Cardiac muscle cell (in vitro differentiated cells and primary cell): ENCODE results near the gene EFHC2. TPM values are rescaled to one million over a fixed set of nuclear protein-coding genes. Genes with fewer than 3 reads are reported as not detected.
A peak's percentile ranks its signal among the peaks of the same experiment; 100 is the strongest.

Experiments used
- DNase-seq, 2 donors: peaks; one replicate each; pipeline versions ENCODE4 v3.0.0 to v3.0.0-alpha.2; 2010 to 2017; ENCODE audit warnings: low read depth in 1 of 2, low spot score in 1 of 2
- H3K27ac ChIP-seq: fragments of 200-600 bp; sonication (generic); 2 replicates; pipeline ENCODE4 v1.5.1; 2016
- H3K27me3 ChIP-seq: fragments of 200-600 bp; sonication (generic); 2 replicates; pipeline ENCODE4 v1.6.0; 2016; ENCODE audit warnings: control low read depth
- H3K36me3 ChIP-seq: fragments of 200-600 bp; sonication (generic); 2 replicates; pipeline ENCODE4 v1.5.1; 2016; ENCODE audit warnings: control low read depth
- H3K4me1 ChIP-seq: fragments of 200-600 bp; sonication (generic); 2 replicates; pipeline ENCODE4 v1.8.1; 2017; ENCODE audit warnings: low read depth, mild to moderate bottlenecking, mixed run types
- H3K4me3 ChIP-seq: fragments of 200-600 bp; sonication (generic); 2 replicates; pipeline ENCODE4 v1.5.1; 2016; ENCODE audit warnings: mild to moderate bottlenecking
- H3K9me3 ChIP-seq: fragments of 200-600 bp; sonication (generic); 2 replicates; pipeline ENCODE4 v1.5.1; 2017; ENCODE audit warnings: low read depth, mild to moderate bottlenecking, control low read depth
- CTCF ChIP-seq: IDR thresholded peaks from 2 replicates; pipeline ENCODE4 v1.5.1; 2012; ENCODE audit warnings: low read depth, mild to moderate bottlenecking, low read length
- polyA plus RNA-seq: library from polyadenylated mRNA; unstranded; fragments of >200 nt; fragmentation: Nextera tagmentation; extraction: Ambion mirVana; gene quantifications from 2 replicates; pipeline ENCODE4 v1.2.1, GENCODE V29; 2016
- total RNA-seq: library from RNA; depleted of rRNA; stranded (reverse); fragments of >200 nt; gene quantifications from 2 replicates; pipeline ENCODE4 v1.2.3, GENCODE V29; 2016

Gene EFHC2
- total and polyA plus RNA-seq, 2 experiments from 2014 or later = 3.8 to 6.5 TPM

GRCh38 chrX:44113337-44113736 is 230.1 kb downstream of the EFHC2 start:
- no peaks in the 10 kb centered on the region for H3K27me3 ChIP-seq
- H3K4me3 ChIP-seq = no peak overlapping the region
- DNase-seq = no peak
- no peak for TF ChIP-seq CTCF
- H3K9me3 ChIP-seq = no peaks in the 10 kb centered on the region
- H3K4me1 ChIP-seq = no peaks in the 10 kb centered on the region
- H3K36me3 ChIP-seq = no peaks in the 10 kb centered on the region
- no peak overlapping the region for H3K27ac ChIP-seq

GRCh38 chrX:44106864-44107263 is 236.6 kb downstream of the EFHC2 start:
- H3K9me3 ChIP-seq = no peaks in the 10 kb centered on the region
- no peaks in the 10 kb centered on the region for H3K36me3 ChIP-seq
- H3K4me1 ChIP-seq = no peaks in the 10 kb centered on the region
- no peak overlapping the region for H3K4me3 ChIP-seq
- TF ChIP-seq CTCF = no peak
- no peak for DNase-seq
- H3K27ac ChIP-seq = no peak overlapping the region
- no peaks in the 10 kb centered on the region for H3K27me3 ChIP-seq

DNA sequence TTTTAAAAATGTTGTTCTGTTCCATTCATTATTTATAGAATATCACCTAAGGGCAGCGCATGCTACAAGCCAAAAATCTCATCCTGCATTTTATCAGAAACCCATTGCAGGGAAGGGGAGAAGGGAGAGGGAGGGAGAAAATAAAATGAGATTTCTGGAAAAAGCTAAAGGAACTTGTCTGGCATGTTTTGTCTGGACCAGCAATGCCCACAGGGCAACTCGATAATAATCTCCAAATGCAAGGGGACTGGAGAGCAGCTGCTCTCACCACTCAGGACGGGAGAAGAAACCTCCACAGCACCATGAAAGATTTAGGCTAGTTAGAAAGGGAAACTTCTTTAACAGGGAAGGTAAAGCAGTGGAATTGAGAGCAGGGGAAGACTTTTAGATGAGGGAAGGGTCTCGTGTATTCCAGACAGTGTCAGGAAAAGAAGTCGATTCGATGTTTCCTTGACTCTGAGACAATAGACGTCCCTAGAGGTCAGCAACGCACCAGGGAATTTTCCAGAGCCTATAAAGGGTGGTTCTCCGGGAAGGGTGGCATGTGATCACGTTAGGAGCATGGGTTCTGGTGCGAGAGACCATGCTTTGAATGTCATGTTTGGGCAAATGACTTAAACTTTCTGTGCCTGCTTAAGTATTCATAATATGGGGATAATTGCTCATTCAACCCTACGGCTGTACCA is 238.1 kb downstream of the EFHC2 start:
- Histone ChIP-seq H3K4me1 (no peaks in the 10 kb centered on the region), H3K4me3 (no peak overlapping the region), H3K27me3 (no peaks in the 10 kb centered on the region), H3K36me3 (no peaks in the 10 kb centered on the region), H3K27ac (no peak overlapping the region), H3K9me3 (no peaks in the 10 kb centered on the region)
- no peak for DNase-seq
- TF ChIP-seq CTCF = no peak

DNA sequence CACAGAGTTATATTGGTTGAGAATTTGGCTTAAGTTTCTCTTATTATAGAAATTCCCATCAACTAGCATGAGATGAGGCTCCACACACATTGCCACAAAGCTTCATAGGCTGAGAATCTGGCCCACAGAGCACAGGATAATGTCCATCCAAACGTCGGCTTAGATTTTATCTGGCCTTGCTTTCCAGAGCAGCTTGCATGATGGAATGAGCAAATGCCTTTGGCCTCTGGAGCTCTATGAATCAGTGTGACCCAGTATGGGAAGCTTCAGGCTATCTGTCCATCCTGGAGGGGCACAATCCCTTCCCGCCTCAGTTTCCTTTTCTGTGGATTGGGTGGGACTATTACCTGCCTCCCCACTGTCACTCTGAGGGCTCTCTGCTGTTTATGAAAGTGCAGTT is 238.8 kb downstream of the EFHC2 start:
- no peak overlapping the region for H3K4me3 ChIP-seq
- no peak for DNase-seq
- H3K27ac ChIP-seq = no peak overlapping the region
- no peak for TF ChIP-seq CTCF
- H3K27me3 ChIP-seq = no peaks in the 10 kb centered on the region
- no peaks in the 10 kb centered on the region for H3K36me3 ChIP-seq
- no peaks in the 10 kb centered on the region for H3K4me1 ChIP-seq
- H3K9me3 ChIP-seq = no peaks in the 10 kb centered on the region

DNA sequence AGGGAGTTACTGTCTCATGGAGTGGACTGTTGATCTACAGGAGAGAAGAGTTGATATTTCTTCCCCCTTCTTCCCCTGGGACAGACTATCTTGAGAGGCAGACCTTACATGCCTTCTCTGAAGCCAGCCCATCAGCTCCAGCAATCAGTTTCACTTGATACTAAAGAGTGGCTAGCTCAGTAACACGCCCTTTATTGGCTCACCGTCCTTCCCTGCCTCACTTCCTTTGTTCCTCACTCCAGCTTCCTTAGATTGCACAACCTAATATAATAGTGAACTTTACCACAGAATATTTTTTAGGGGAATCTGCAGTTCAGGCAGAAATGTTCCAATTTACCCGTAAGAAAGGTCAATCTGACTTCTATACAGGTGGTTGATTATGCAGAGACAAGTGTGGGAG is 242.2 kb downstream of the EFHC2 start:
- no peak overlapping the region for H3K27ac ChIP-seq
- H3K4me3 ChIP-seq = no peak overlapping the region
- DNase-seq = peak in 1 of 2 donors; percentile 1
- no peaks in the 10 kb centered on the region for H3K36me3 ChIP-seq
- H3K27me3 ChIP-seq = no peaks in the 10 kb centered on the region
- no peaks in the 10 kb centered on the region for H3K9me3 ChIP-seq
- TF ChIP-seq CTCF = no peak
- no peaks in the 10 kb centered on the region for H3K4me1 ChIP-seq
